ENCODE measurements around the gene FBXL17.

Gene FBXL17

GRCh38 chr5:107887166-107887943, 494.5 kb downstream of the FBXL17 start:
- DNase-seq: no peak

GRCh38 chr5:107885601-107886000, 496.3 kb downstream of the FBXL17 start:
- DNase-seq: no peak

- no peak for DNase-seq
These were observed 497.0 kb downstream of the FBXL17 start for GRCh38 chr5:107884871-107885270.

- DNase-seq: no peak
These were observed 503.2 kb downstream of the FBXL17 start for GRCh38 chr5:107878661-107879060.

DNA sequence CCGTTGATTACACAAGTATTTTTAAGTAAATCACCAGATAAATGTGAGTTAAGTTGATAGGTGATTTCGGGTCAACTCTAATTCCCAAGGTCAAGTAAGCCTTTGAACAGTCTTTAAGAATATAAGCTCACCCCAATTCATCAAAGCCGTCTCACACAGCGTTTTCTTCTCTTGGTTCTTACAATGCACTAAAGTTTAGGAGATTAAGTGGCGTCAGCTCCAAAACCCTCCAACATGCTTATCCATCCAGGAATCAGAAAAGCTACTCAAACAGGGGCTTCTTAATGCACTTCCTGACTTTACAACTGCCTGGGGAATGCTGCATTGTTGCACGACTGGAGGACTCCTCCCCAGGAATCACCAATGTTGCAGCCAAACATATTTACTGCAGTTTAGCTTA, 505.0 kb downstream of the FBXL17 start:
- DNase-seq: no peak

DNA sequence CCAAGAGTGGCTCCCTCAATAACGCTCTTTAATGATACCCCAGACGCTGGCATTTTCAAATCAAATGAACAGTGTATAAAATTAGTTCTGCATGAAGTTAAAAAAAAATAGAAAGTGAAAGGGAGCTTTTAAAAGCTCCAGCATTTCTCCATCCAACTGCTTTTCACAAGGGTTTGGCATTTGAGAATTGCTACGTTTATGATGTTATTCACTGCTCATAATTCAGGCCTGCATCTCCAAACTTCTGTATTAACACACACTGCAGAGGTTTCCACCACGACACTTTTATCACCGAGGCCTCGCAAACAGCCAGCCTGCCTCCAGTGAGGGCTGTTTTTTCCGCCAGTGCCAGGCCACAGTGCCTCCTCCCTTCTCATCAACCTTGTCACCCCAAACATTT, 505.6 kb downstream of the FBXL17 start:
- no peak for DNase-seq

GRCh38 chr5:107875833-107876232, 506.1 kb downstream of the FBXL17 start:
- DNase-seq: no peak

GRCh38 chr5:107874795-107875194, 507.1 kb downstream of the FBXL17 start:
- DNase-seq: no peak

- no peak for DNase-seq
These were observed 508.0 kb downstream of the FBXL17 start for GRCh38 chr5:107873877-107874276.

DNA sequence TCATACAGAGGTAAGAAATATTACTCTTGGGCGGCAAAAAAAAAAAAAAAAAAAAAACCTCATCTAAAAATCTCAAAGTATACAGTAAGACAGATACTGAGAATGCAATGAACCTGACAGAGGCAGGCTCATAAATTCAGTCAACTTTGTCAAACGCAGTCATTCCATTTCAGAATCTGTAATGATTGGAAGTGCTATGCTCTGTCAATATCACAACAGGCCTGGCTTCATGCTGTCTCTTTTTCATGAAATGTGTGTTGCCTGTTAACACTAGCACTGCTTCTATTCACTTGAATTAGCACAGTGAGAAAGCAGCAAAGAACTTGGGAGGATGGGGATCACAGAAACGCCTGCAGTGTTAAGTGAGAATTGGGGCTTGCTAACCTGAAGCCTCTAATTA, 510.9 kb downstream of the FBXL17 start:
- DNase-seq: no peak

- DNase-seq: no peak
These were observed 512.3 kb downstream of the FBXL17 start for GRCh38 chr5:107869438-107870115.

- DNase-seq: no peak
These were observed 513.1 kb downstream of the FBXL17 start for GRCh38 chr5:107868650-107869409.

DNA sequence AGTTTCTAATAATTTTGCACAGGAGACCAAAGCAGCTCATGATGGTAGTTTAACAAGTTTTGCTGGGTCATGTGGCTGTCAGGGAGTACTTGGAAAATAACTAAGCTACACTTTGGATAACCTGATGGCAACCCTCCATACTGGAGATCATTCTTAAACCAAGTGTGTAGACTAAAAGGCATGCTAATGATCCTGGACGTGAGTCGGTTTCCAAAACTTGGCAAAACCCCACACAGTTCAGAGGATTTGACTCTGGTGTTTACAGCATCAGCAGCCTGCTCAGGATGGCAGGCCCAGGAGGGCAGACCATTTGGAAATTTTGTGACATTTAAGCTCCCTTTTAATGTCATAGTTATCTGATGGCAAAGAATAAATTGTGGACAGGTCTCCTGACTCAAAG, 514.6 kb downstream of the FBXL17 start:
- DNase-seq: no peak

- no peak for DNase-seq
These were observed 517.1 kb downstream of the FBXL17 start for GRCh38 chr5:107864793-107865192.

GRCh38 chr5:107863125-107863524, 518.8 kb downstream of the FBXL17 start:
- no peak for DNase-seq

DNA sequence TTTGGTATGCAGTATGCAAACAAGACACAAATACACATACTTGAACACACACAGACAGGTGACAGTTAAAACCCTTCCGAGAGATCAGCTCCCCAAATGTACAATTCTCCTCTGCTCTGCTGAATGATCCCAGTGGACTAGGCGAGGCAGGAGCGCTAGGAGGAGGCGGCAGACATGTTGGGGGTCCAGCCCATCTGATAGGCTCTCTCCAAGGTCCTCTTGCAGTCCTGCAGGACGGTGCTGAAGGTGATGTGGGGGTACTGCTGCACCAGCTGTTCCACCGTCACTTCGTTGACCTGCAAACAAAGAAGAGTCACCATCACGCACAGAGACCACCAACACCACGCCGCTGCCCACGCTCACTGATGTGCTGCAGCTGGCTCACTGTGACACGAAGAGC, 520.3 kb downstream of the FBXL17 start:
- no peak for DNase-seq

DNA sequence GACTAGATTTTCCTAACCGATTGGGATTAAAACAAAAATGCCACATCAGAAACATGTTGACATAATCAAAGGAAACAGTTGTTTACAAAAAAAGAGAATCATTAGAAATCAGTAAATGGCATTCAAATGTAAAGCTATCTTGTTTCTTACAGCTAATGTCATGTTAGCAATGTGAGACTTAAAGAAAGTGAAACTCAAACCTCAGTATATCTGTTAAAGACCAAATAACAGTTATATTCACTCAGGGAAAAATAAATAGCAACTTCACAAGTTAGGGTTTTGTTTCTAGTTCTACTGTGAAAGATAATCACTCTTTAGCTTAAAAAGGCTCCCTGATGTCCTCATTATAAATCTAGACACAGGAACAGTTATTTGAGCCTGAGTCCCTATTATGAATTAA, 521.9 kb downstream of the FBXL17 start:
- DNase-seq: no peak

DNA sequence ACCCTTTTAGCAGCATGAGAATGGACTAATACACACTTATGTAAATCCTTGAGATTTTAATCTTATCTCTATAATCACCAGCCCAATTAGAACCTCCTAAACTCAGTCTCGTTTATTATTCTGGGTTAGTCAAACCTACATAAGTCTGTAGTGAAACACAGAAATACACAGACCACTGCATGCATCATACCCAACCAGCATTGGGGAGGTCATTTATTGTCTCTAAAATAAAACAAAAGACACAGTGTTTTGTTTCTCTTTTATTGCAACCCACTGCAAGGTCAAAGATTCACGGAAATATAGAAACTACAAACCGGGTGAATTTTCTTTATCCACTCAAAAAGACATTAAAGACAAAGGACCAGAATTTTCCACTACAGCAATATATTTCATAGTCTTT, 523.1 kb downstream of the FBXL17 start:
- no peak for DNase-seq

- DNase-seq: no peak
These were observed 523.6 kb downstream of the FBXL17 start for GRCh38 chr5:107858324-107858723.

GRCh38 chr5:107857785-107858184, 524.1 kb downstream of the FBXL17 start:
- no peak for DNase-seq

GRCh38 chr5:107855171-107855570, 526.7 kb downstream of the FBXL17 start:
- DNase-seq: no peak

- no peak for DNase-seq
These were observed 528.2 kb downstream of the FBXL17 start for GRCh38 chr5:107853696-107854095.

DNA sequence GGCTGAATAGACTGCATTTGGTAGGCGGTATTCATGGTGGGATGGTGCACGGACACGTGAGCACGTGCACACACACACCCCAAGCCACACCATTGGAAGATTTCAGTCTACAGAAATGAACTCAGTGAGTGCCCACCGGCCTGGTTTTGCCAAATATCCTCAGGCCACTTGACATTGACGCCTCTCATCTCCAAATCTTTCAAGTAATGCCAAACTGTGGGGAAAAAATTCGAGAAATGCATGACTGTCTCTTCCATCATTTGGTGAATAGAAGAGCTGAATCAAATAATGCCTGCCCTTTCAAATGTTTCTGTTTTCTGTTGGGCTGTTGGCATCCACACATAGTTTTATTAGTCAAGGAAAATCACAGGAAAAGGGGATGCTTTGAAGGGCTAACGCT, 528.9 kb downstream of the FBXL17 start:
- DNase-seq: no peak

GRCh38 chr5:107849118-107849517, 532.8 kb downstream of the FBXL17 start:
- no peak for DNase-seq

Data from suppressor macrophage treated with lipopolysaccharide for 1 hour (primary cell).